ENCODE results near the gene ADH4.
"Not testable (repeated sequence)": the region's sequence is repeated elsewhere in the genome, so short reads cannot be mapped to it uniquely, and the experiment has no call there.

ADH4 gene

DNA sequence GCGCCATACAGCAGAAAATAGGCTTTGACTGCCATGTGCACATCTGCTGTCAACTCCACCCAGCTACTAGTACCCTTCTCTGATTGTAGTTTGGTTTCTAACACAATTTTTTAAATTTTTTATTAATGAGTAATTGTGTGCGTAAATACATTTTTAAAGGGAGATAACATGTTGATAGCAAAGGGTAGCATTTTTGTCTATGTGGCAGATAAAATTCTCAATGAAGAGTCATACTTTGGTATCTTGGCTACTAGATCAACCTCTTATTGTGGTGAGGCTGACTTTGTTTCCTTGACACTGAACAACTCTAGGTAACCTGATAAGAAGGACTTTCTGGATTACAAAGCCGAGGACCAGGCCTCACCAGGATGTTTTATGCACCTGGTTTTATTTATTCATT lies 9.5 kb downstream of the ADH4 start:
- DNase-seq (ENCODE audit: low spot score): no peak

DNA sequence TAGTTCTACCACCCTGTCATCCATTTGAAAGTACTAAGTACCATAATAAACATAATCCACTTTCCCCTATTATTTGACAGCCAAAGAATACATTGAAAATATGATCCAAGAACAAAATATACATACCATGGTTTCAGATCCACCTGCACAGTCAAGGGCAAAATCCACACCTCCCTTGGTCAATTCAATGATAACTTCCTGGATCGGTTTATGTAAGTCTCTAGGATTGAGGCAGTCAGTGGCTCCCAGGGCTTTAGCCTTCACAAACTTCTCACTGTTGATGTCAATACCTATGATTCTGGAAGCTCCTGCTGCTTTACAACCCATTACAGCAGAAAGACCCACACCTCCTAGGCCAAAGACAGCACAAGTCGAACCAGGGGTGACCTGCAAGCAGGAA lies 12.7 kb downstream of the ADH4 start:
- DNase-seq (ENCODE audit: low spot score): no peak

DNA sequence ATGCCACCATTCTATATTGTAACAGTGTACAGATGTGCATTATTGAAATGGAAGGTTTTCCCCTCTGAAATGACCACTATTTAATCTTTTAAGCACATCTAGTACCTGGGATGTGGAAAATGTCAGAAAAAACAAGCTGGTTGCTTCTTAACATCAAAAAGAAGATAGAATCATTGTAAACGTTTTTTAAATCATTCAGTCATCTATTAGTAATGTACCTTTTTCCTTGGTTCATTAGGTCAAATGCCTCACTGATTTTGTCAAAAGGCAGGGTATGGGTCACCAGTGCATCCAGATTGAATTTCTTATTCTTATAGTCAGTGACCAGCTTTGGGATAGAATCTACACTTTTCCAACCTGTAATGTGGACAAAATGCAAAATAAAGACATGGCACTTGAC lies 17.7 kb downstream of the ADH4 start:
- no peak for DNase-seq (ENCODE audit: low spot score)

DNA sequence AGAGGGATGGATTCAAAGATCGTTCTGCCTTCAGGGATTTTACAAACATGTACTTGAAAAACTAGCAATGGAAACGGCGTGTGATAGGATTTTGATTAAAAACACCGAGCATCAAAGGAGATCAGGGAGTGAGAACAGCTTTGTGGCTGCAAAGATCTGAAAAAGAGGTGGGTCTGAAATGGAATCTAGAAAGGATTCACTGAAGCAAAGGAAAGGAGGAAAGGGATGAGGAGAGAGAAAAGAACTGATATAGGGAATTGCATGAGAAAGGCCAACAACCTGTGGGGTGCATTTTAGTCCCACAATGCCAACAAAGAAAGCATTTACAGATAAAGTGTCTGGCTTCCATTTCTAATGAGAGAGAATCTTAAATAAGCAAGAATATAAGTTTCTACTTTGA lies 23.1 kb downstream of the ADH4 start:
- no peak for DNase-seq (ENCODE audit: low spot score)

DNA sequence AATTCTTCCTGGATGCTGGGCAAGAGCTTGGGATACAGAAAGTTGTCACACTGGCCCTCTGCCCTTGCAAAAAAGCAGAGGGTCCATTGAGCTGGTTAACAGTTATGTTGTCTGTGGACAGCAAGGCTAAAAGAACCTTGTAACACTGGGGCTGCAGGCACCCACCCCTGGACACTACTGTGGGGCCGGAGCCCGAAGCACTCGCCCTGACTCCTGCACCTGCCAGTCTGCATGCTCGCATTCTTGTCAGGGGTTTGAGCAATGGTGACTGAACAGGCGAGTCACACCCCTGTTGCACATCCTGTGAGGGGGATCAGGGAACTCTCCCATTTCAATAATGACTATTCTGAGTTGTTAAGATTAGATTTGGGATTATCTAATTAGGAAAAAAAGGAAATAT lies 23.6 kb downstream of the ADH4 start:
- DNase-seq (ENCODE audit: low spot score): no peak

DNA sequence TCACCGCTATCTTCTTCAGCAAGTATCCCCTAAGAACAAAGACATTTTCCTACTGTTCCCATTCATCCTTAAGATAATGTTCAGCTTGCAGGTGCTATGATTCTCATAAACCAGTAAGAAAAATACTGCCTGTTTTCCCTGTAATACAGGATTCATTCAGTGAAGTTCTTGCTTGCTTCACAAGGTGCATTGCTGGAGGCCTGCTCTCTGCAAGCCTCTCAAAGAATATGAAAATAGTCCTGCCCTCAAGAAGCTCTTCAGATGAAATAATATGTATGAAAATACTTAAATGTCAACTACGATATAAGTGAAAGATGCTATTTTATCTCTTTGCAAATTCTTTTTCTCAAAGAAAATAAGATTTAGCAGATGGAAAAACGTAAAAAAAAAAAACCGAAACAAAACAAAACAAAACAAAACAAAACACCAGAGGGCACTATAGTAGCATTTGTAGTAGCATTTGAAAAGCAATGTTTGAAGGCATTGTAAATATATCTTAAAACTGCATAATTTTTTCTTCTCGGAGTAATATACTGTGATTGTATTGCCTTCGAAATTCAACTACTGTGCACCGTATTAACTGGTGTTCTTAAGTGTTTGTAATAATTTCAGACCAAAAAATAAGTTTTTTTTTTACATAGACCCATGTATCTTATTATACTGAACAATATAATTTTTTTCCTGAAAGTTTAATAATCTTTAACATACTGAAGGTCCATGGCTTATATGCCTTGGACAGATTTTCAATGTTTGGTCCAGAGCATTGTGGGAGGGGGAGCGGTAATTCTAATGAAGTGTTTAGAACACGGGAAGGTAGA lies 26.0 kb downstream of the ADH4 start:
- DNase-seq (ENCODE audit: low spot score): no peak

DNA sequence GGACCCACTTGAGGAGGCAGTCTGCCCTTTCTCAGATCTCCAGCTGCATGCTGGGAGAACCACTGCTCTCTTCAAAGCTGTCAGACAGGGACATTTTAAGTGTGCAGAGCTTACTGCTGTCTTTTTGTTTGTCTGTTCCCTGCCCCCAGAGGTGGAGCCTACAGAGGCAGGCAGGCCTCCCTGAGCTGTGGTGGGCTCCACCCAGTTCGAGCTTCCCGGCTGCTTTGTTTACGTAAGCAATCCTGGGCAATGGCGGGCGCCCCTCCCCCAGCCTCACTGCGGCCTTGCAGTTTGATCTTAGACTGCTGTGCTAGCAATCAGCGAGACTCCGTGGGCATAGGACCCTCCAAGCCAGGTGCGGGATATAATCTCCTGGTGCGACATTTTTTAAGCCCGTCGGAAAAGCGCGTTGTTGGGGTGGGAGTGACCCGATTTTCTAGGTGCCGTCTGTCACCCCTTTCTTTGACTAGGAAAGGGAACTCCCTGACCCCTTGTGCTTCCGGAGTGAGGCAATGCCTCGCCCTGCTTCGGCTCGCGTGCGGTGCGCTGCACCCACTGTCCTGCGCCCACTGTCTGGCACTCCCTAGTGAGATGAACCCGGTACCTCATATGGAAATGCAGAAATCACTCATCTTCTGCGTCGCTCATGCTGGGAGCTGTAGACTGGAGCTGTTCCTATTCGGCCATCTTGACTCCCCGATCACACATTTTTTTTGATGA lies 26.8 kb downstream of the ADH4 start:
- not testable (repeated sequence) for DNase-seq (ENCODE audit: low spot score)

DNA sequence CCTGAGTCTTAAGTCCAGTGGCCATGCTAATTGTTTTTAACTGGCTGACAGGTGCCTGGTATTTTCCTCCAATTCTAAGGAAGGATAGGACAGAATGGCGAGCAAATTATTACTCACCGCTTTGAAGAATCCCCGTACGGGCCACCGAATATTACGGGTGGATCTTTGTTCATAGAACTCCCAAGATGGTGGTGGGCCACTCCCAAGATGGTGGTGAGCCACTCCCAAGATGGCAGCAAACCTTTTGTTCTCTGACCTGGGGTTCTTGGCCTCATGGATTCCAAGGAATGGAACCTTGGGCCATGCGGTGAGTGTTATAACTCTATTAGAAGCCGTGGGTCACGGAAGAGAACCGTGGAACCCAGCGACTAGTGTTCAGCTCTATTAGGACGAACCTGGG lies 34.8 kb downstream of the ADH4 start:
- not testable (repeated sequence) for DNase-seq (ENCODE audit: low spot score)

DNA sequence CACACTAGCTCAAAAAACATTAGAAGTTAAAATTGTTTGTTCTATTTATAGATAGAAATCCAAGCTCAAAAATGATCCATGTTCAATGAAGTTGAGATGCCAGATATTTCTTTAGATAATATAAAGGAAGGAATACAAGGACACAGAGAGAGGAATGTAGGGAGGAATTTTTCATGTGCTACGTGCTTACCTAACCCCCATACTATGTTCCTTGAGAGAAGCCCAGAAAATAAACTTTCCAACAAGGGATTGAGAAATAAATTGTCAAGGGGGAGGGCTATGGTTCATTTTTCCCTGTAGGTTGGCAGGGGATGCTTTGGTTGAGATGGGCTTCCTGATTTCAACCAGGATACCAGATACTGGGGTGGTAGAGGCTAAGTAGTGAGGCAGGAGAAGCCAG lies 39.9 kb downstream of the ADH4 start:
- no peak for DNase-seq (ENCODE audit: low spot score)

DNA sequence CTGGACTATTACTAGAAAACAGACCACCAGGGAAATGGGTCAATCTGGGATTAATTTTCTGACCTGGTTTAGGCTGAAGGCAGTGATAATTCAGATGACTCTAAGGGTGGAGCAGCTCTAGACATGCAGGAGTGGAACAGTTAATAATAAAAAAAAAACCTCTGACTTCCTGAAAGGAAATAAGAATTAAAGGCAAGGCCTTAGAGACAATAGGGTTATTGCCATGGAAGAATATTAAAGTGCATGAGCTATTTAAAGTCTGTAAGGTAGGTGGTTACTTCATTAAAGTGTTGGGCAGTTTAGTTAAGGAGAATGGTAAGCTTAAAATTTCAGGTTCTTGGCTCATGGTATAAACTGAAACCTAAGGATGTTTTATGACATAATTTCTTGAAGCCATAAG lies 40.9 kb downstream of the ADH4 start:
- no peak for DNase-seq (ENCODE audit: low spot score)

DNA sequence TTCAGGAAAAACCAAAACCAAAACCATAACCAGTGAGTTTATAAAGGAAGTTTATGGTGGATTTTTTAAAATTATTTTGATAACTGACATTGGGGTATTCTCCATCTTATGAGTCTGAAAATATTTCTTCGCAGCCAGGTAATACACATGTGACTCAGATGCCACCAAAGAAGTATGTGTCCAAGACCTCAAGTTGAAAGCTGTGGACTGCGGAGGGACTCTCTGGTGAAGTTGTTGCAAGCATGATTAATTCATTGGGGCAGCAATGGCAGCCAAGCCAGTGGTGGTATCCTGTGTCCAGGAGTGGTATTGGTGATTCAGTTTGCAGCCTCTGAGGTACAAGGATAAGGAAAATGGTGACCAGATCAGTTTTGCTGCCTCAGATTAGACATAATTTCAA lies 41.5 kb downstream of the ADH4 start:
- DNase-seq (ENCODE audit: low spot score): no peak

DNA sequence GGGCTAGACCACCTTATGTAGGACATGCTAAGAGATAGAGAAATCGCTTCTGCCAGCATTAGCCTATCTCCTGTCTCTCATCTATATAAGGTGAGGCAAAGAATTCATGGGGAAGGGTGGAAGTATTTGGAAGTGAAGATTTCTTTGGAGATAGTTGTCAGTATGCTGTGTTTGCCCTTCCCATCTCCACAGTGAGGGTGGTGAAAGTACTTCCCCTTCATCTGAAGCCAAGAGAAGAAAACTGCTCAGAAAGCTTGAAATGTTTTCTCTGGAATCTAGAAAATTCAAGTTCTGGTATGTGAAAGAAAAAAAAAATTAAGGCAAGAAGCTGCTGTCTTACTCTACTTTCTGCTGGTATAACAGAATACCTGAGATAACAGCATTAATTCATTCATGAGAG lies 43.2 kb downstream of the ADH4 start:
- no peak for DNase-seq (ENCODE audit: low spot score)

DNA sequence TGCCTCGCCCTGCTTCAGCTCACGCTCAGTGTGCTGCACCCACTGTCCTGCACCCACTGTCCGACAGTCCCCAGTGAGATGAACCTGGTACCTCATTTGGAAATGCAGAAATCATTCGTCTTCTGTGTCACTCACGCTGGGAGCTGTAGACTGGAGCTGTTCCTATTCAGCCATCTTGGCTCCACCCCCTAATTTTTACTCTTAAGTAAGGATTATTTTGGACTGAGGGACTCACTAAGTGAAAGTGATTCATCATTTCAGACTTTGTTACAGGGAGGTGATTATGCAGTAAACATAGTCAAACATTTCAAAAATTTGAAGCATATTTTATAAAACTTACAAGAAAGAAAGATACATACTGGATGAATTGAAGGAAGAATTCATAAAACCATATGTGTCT lies 44.3 kb downstream of the ADH4 start:
- not testable (repeated sequence) for DNase-seq (ENCODE audit: low spot score)

DNA sequence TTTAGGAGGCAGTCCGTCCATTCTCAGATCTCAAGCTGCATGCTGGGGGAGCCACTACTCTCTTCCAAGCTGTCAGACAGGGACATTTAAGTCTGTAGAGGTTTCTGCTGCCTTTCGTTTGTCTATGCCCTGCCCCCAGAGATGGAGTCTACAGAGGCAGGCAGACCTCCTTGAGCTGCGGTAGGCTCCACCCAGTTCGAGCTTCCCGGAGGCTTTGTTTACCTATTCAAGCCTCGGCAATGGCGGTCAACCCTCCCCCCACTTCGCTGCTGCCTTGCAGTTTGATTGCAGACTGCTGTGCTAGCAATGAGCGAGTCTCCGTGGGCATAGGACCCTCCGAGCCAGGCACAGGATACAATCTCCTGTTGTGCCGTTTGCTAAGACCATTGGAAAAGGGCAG lies 44.8 kb downstream of the ADH4 start:
- DNase-seq (ENCODE audit: low spot score): no peak

DNA sequence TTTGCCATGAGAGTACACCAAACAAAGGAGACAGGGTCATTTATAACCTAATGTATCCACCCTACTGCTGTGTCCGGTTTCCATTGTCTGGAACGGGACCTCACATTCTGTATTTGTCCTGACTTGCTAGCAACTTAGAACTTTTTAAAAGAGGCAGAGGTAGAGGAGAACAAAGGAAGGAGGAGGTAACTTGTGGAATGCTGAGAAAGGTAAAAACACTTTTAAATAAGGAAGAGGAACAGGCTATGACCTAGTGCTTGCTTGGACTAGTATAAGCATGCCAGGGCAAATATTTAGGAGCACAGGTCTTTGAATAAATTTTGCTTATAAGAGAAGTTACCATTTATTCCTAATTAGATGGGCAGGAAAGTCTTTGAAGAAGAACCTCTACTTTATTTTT lies 52.3 kb downstream of the ADH4 start:
- DNase-seq (ENCODE audit: low spot score): not testable (repeated sequence)

DNA sequence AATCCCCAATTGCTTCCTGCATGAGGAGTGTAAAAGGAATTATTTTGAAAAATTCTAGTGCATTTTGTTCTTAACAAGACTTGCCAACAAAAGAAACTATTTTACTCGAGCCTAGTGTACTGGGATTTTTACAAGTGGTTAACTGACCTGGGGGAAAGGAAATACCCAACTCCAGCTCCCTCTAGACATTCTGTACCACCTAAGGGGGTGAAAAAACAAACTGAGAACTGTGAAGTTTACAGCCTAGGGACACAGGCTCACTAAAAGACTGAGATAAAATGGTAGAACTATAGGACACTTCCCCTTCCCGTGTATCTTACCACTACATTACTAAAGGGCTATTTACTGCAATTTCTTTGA lies 52.9 kb downstream of the ADH4 start:
- DNase-seq (ENCODE audit: low spot score): no peak

DNA sequence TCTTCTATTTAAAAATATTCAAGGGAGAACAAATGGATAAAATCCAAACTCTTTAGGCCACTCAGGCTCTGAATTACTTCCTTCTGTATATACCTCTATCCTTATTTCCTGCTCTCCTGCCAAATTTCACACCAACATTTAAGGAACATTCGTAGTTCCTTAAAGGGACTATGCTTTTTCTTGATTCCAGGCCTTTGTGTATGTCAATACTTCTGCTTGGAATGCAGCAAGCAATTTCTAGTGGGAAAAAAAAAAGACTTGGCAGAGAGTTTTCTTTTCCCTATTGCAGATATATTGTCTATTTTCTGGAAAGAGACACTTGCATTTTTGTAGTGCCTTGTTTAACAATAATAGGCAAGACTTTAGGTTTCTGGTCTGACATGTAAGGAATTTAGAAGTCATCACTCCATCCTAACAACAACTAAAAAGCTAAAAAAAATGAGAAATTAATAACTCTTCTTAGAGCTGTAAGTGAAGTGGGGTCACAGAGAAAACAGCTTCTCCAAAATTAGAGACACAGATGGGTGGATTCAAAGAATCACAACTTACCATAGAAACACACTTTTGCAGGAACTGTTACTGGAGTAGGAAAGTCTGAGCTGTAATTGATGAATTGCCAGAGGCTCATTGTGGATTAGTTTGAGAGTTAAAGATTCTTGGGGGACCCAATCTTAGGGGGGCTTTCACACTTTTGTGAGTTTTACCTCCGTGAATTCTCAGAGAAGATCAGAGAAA lies 53.4 kb downstream of the ADH4 start:
- DNase-seq (ENCODE audit: low spot score): no peak

DNA sequence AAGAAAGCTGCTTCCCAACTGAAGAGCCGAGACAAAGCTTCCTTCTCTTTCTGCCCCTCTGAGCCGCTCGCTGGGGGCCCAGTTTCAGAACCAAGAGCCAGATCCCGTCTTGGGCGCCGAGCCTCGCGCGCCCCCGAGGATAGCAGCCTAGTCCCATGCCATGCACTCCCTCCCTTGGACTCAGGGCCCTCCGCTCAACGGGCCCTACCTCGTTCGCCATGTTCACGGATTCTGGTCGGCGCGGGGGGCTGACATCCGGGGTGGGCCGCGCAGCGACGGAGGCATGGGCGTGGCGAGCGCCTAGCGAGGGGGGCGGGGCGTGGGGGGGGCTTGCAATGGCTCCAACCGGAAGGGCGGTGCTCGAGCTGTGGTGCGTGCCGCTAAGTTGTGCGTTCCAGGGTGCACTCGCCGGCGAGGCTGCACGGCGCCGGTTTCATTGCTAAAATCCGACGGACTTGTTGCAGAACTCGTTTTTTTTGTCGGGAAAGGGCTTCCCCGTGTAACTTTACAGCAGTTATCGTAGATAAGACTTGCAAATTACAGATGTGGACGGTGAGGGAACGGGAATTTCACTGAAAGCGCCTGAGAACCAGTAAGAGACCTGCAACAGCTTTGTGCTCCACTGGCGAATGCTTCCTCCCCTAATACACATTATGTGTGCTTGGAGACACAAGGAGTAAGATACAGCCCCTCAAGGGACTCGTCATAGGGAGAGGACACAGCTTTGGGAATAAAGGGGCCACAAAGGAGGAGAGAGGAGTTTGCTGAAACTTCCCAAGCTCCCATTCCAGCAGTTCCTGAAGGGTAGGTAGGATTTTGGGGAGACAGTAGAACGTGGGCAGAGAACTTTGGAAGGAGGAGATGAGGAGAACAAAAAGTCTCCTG lies 55.4 kb downstream of the ADH4 start, which contains the start of gene ADH5:
ADH5 (minus strand) TSS at position 308 of the 885 bp plus-strand sequence; CDS start at position 220, 88 bp downstream.
- DNase-seq (ENCODE audit: low spot score): peak; percentile 96

DNA sequence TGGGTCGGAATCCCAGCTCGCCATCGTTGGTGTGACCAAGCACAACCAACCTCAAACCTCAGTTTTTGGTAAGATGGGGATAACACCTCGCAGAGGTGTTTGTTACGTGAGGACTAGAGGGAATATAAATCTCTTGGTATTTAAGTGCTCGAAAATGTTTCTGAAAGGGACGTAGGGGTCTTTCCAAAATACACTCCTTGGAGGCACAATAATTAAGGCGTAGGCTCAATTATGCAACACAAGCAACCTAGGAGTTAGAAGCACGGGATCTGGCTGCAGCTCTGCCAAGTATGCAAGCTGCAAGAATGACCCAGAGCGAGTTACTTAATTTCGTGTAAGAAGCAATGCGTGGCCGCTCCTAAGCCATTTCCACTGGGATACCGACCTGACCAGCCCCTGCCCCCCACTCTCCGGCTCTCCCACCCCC lies 56.1 kb downstream of the ADH4 start:
- no peak for DNase-seq (ENCODE audit: low spot score)

DNA sequence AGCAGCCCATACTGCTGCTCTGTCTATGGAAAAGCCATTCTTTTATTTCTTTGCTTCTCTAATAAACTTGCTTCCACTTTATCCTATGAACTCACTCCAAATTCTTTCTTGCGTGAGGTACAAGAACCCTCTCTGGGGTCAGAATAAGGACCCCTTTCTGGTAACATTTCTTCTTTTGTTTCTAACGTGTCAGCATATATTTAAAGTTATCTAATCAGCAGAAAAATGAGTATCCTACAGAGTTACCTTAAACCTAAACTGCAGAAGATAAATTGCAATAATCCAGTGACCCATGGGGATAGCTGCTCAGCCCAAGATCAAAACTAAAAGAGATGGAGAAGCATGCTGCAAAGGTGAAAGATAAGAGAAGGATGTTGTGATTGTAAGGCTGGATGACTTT lies 59.5 kb downstream of the ADH4 start:
- DNase-seq (ENCODE audit: low spot score): no peak

DNA sequence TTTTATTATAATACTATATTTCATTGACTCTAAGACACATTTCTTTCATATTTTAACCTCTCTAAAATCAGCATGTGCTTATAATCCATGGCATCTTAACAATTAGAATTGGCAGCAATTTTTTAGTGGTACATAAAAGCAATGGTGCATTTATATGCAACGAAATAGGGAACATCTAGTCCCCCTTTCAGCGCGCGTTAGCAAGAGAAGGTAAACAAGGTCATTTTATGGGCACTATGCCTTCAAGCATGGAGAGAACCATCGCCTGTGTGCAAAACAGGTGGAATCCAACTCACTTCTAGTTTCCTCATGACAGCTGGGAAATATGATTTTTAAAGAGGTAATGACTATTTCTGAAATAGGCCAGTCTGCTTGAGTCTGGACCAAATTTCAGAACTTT lies 61.9 kb downstream of the ADH4 start:
- no peak for DNase-seq (ENCODE audit: low spot score)

DNA sequence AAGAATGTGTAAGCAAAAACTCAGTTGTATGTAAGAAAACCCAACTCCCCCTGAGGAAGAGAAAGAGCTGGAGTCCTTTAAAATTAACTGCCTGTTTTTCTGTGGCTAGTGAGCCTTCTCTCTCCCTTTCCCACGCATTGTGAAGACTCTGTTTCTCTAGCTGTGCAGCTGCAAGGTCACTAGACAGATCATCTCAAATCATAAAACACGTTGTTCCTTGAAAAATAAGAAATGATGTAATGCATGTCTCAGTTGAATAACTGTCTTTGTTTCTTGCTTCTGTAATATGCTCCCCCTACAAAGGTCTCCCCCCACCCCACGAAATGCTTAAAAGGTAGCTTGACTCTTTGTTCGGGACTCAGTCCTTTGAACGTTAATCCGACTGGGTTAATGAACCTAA lies 63.2 kb downstream of the ADH4 start:
- not testable (repeated sequence) for DNase-seq (ENCODE audit: low spot score)

Data from left forelimb (tissue), 1 donor.